ENCODE measurements around the gene FBXO31.

GRCh38 chr16:87417528-87417910 lies 33.9 kb upstream of the FBXO31 start:
- TF ChIP-seq ZNF274 (IDR thresholded peaks at IDR 0.05; ENCODE audit: low read depth, low read length) (no peak), YY1 (IDR thresholded peaks at IDR 0.05; ENCODE audit: insufficient read depth, insufficient read length) (no peak), SUZ12 (IDR thresholded peaks at IDR 0.05; ENCODE audit: extremely low read depth, insufficient read depth, insufficient read length) (no peak)
